K562 (cell line): Measurements from ENCODE around the gene CKAP5. TPM values are rescaled to one million over a fixed set of nuclear protein-coding genes. Genes with fewer than 3 reads are reported as not detected.

Source experiments
- ATAC-seq: fragments of 200-7000 bp; cut with Tn5 transposase; 3 replicates; pipeline ENCODE4 v1.9.1; 2020; ENCODE audit warnings: moderate library complexity
- BruUV-seq: library from RNA; stranded (reverse); fragments of 400-500 nt; replicated peaks from 2 replicates; lab custom pipeline; 2021; lab: Mats Ljungman, UMichigan
- CTCF ChIA-PET: fragments of 300-600 bp; formaldehyde crosslinking; extraction: SDS; loops from one replicate; lab custom pipeline; 2021; ENCODE audit warnings: low intra/inter-chr PET ratio; lab: Yijun Ruan, JAX
- POLR2A ChIA-PET: fragments of 300-600, 350-650 bp; sonication (Branson Sonifier 250); formaldehyde crosslinking; extraction: SDS; loops from one replicate; lab custom pipeline; 2021; ENCODE audit warnings: antibody characterized with exemption, inconsistent platforms; lab: Yijun Ruan, JAX
- DNase-seq, 4 experiments: peaks; one replicate each; pipeline versions ENCODE4 v3.0.0 to v3.0.0-alpha.2; 2011 to 2018; ENCODE audit warnings: low spot score in 3 of 4, mixed read lengths in 3 of 4; ENCODE audit errors: extremely low read depth in 1 of 4
- FAIRE-seq: peaks from 2 replicates; lab custom pipeline; 2011; peaks lifted over from hg19 to GRCh38; lab: Jason Lieb, UNC
- H2AFZ ChIP-seq: 2 replicates; pipeline ENCODE4 v1.6.0; 2011; ENCODE audit warnings: low read depth, low read length, control low read depth, inconsistent platforms
- H3K27ac ChIP-seq: fragments of 200-600 bp; 3 replicates; pipeline ENCODE4 v1.8.0; 2011; ENCODE audit warnings: low read depth, mild to moderate bottlenecking, control low read depth, inconsistent platforms, low read length, moderate library complexity, mixed read lengths; ENCODE audit errors: extremely low read depth
- H3K27me3 ChIP-seq, 2 experiments: fragments of 300-600 bp in 1 of 2; 2 replicates in 1 of 2; 3 replicates in 1 of 2; pipeline versions ENCODE4 v1.6.0 to v1.8.0; 2011; ENCODE audit warnings: inconsistent platforms in 2 of 2, low read length in 2 of 2, mild to moderate bottlenecking in 1 of 2, mixed read lengths in 1 of 2, moderate library complexity in 1 of 2; ENCODE audit not compliant: control insufficient read depth in 2 of 2, insufficient read depth in 2 of 2
- H3K36me3 ChIP-seq: fragments of 300-600 bp; 3 replicates; pipeline ENCODE4 v1.8.0; 2011; ENCODE audit warnings: mild to moderate bottlenecking, low read length, inconsistent platforms; ENCODE audit not compliant: control insufficient read depth, insufficient read depth
- H3K4me1 ChIP-seq, 2 experiments: fragments of 200-600 bp in 1 of 2; replicated peaks in 1 of 2; 2 replicates in 1 of 2; 3 replicates in 1 of 2; pipeline versions ENCODE4 v1.5.1 to v1.8.0; 2011; ENCODE audit warnings: inconsistent platforms in 2 of 2, low read length in 2 of 2, mild to moderate bottlenecking in 1 of 2, mixed read lengths in 1 of 2, moderate library complexity in 1 of 2; ENCODE audit not compliant: control insufficient read depth in 2 of 2, insufficient read depth in 2 of 2
- H3K4me2 ChIP-seq: 2 replicates; pipeline ENCODE4 v1.6.1; 2011; ENCODE audit warnings: low read length, control low read depth, inconsistent platforms, mixed read lengths; ENCODE audit not compliant: insufficient read depth
- H3K4me3 ChIP-seq: fragments of 200-600 bp; sonication (generic), shearing (Covaris generic); 2 replicates; pipeline ENCODE4 v1.5.1; 2016; ENCODE audit warnings: control low read depth, inconsistent platforms
- H3K79me2 ChIP-seq: fragments of 200-600 bp; 3 replicates; pipeline ENCODE4 v1.8.0; 2011; ENCODE audit warnings: low read length, inconsistent platforms; ENCODE audit not compliant: control insufficient read depth, insufficient read depth
- H3K9ac ChIP-seq, 2 experiments: 2 replicates each; pipeline versions ENCODE4 v1.6.0 to v1.6.1; 2011; ENCODE audit warnings: low read depth in 2 of 2, low read length in 2 of 2, control low read depth in 1 of 2, inconsistent platforms in 1 of 2, mild to moderate bottlenecking in 1 of 2, mixed read lengths in 1 of 2; ENCODE audit not compliant: insufficient read depth in 1 of 2
- H3K9me1 ChIP-seq: one replicate; pipeline ENCODE4 v1.6.0; 2011; ENCODE audit warnings: inconsistent platforms, mild to moderate bottlenecking, low read length, moderate library complexity; ENCODE audit not compliant: control insufficient read depth, insufficient read depth
- H3K9me3 ChIP-seq: replicated peaks from 2 replicates; pipeline ENCODE4 v1.5.1; 2011; ENCODE audit warnings: low read depth, low read length, inconsistent platforms; ENCODE audit not compliant: control insufficient read depth, insufficient read depth
- H4K20me1 ChIP-seq: replicated peaks from 2 replicates; pipeline ENCODE4 v1.6.1; 2011; ENCODE audit warnings: low read length, inconsistent platforms, mixed read lengths; ENCODE audit not compliant: control insufficient read depth, insufficient read depth
- BRD9 ChIP-seq: fragments of 450-650 bp; IDR thresholded peaks from 2 replicates; pipeline ENCODE4 v1.6.1; 2018; ENCODE audit warnings: low read depth; ENCODE audit not compliant: partially characterized antibody
- CAMTA2 ChIP-seq: fragments of 250-450 bp; sonication (Bioruptor Pico); conservative IDR thresholded peaks from 2 replicates; pipeline ENCODE4 v1.5.1; 2022
- CBX3 ChIP-seq, 2 experiments: IDR thresholded peaks; 1 replicate in 1 of 2; 2 replicates in 1 of 2; pipeline ENCODE4 v1.6.1; 2012; ENCODE audit warnings: inconsistent platforms in 2 of 2, low read length in 2 of 2, borderline replicate concordance in 1 of 2, control low read depth in 1 of 2
- CTCFL ChIP-seq: IDR thresholded peaks from 2 replicates; pipeline ENCODE4 v1.6.1; 2011; ENCODE audit warnings: borderline replicate concordance, low read depth, mild to moderate bottlenecking, moderate library complexity, low read length; ENCODE audit not compliant: insufficient read depth, poor library complexity, severe bottlenecking
- FOXP1 ChIP-seq: sonication (generic); formaldehyde crosslinking; IDR thresholded peaks from 2 replicates; pipeline ENCODE4 v1.8.0; 2022; ENCODE audit warnings: mild to moderate bottlenecking, missing genetic modification reagents
- KDM1A ChIP-seq, 2 experiments: fragments of 450-650 bp; IDR thresholded peaks; 2 replicates each; pipeline ENCODE4 v1.6.1; 2016; ENCODE audit warnings: mild to moderate bottlenecking in 2 of 2
- KLF6 ChIP-seq: fragments of 250-450 bp; sonication (Bioruptor Pico); IDR thresholded peaks from 2 replicates; pipeline ENCODE4 v1.4.0; 2020; ENCODE audit warnings: mild to moderate bottlenecking, moderate library complexity, borderline replicate concordance
- MITF ChIP-seq: IDR thresholded peaks from 2 replicates; pipeline ENCODE4 v1.6.1; 2014; ENCODE audit warnings: antibody characterized with exemption
- NFIC ChIP-seq: fragments of 450-650 bp; IDR thresholded peaks from 2 replicates; pipeline ENCODE4 v1.6.1; 2017; ENCODE audit warnings: mild to moderate bottlenecking, inconsistent platforms
- NFIX ChIP-seq: fragments of 250-450 bp; sonication (Bioruptor Pico); IDR thresholded peaks from 2 replicates; pipeline ENCODE4 v1.4.0; 2020; ENCODE audit warnings: low read depth, mild to moderate bottlenecking, moderate library complexity
- NFRKB ChIP-seq: fragments of 450-650 bp; IDR thresholded peaks from 2 replicates; pipeline ENCODE4 v1.6.1; 2016; ENCODE audit warnings: low read depth
- RBM14 ChIP-seq: fragments of 200-400 bp; formaldehyde crosslinking; IDR thresholded peaks from 2 replicates; pipeline ENCODE4 v1.6.1; 2018; ENCODE audit warnings: low read depth, mild to moderate bottlenecking, low read length, moderate library complexity, borderline replicate concordance; ENCODE audit not compliant: insufficient read depth
- TRIM24 ChIP-seq, 2 experiments: fragments of 450-650 bp; IDR thresholded peaks; 2 replicates each; pipeline ENCODE4 v1.6.1; 2016
- ZBTB17 ChIP-seq: fragments of 450-650 bp; formaldehyde crosslinking; IDR thresholded peaks from 2 replicates; pipeline ENCODE4 v1.4.0; 2020; ENCODE audit warnings: mild to moderate bottlenecking
- ZNF740 ChIP-seq, 3 experiments: fragments of 200-800 bp in 1 of 3; sonication (Bioruptor generic) in 1 of 3; sonication (generic) in 1 of 3; formaldehyde crosslinking in 1 of 3; IDR thresholded peaks; 2 replicates each; pipeline versions ENCODE4 v1.6.1 to v1.8.0; 2016 to 2022; ENCODE audit warnings: mild to moderate bottlenecking in 2 of 3, missing compliant biosample characterization in 2 of 3, missing genetic modification characterization in 2 of 3, missing genetic modification reagents in 1 of 3
- WGBS: fragments of 100-300 bp; shearing (Covaris generic); methylation state at CpG from one replicate; pipeline ENCODE4 v1.1.6; 2016; ENCODE audit warnings: low coverage, mixed read lengths; ENCODE audit not compliant: insufficient coverage; ENCODE audit errors: missing lambda C conversion rate; 5-methylcytosine and 5-hydroxymethylcytosine counted together
- in situ Hi-C: fragments of 300-500 bp; cut with MboI; formaldehyde crosslinking; loops from 4 replicates; pipeline ENCODE4 v1.15.0; 2018; ENCODE audit warnings: inconsistent platforms, mixed read lengths
- intact Hi-C: fragments of 100-400 bp; cut with micrococcal nuclease; formaldehyde crosslinking; loops from 2 replicates; pipeline ENCODE4 v1.14.2; 2022
- polyA plus RNA-seq, 8 experiments: library from polyadenylated mRNA; depleted of rRNA in 4 of 8; stranded (reverse) in 5 of 8; unstranded in 3 of 8; fragments of >200 nt; fragmentation: Nextera tagmentation in 2 of 8; fragmentation: Illumina TruSeq in 1 of 8; extraction: Ambion mirVana in 2 of 8; extraction: Trizol in 1 of 8; gene quantifications; 2 replicates each; pipeline versions ENCODE4 v1.2.1 to v1.2.3, GENCODE V29; 2011 to 2014; ENCODE audit warnings: inconsistent platforms in 1 of 8, missing spikeins in 1 of 8
- total RNA-seq, 7 experiments: library from RNA; depleted of rRNA in 6 of 7; stranded (reverse); fragments of >200 nt in 6 of 7; fragmentation: Illumina TruSeq in 2 of 7; extraction: Trizol in 2 of 7; gene quantifications; 2 replicates each; pipeline versions ENCODE4 v1.2.1 to v1.2.3, GENCODE V29; 2011 to 2021; ENCODE audit warnings: low replicate concordance in 1 of 7

CKAP5 gene
- total and polyA plus RNA-seq, 9 of the 15 experiments (the other 6 are each of a cell fraction or from before 2014, with no cell fraction given), result 60.1 to 239 (median 139) TPM

GRCh38 chr11:46727952-46728658, 118.0 kb downstream of the CKAP5 start:
- no peak overlapping the region for H2AFZ ChIP-seq
- H4K20me1 ChIP-seq, result no peaks in the 10 kb centered on the region
- DNase-seq (no peak), FAIRE-seq (no peak), ATAC-seq (peak; percentile 16)
- no peaks in the 10 kb centered on the region for H3K79me2 ChIP-seq
- H3K27ac ChIP-seq, result no peak overlapping the region
- H3K9me3 ChIP-seq, result no peaks in the 10 kb centered on the region
- ChIA-PET CTCF (no interaction called here), POLR2A (interaction anchor here (1.7 to 2.1 kb wide), 2 partner anchors 8 to 15 kb away, joined by 5 to 6 read pairs; no protein-coding TSS in a partner anchor)
- no peaks in the 10 kb centered on the region for H3K27me3 ChIP-seq
- H3K9me1 ChIP-seq, result no peaks in the 10 kb centered on the region
- intact Hi-C loops, result no loop called here
- H3K4me3 ChIP-seq, result no peak overlapping the region
- WGBS, result 33% methylated on average over 17 of the region's 17 CpGs
- in situ Hi-C loops, result no loop called here
- no TSS peak for BruUV-seq
- H3K36me3 ChIP-seq, result no peaks in the 10 kb centered on the region
- no peak overlapping the region for H3K4me2 ChIP-seq
- H3K4me1 ChIP-seq, result peaks cover 0 to 16% of the 10 kb centered on the region in 2 experiments; a peak in 2 of 5 replicates
- peak overlapping the region in 1 of 2 experiments; percentile 74; a peak in 2 of 4 replicates for H3K9ac ChIP-seq
- TF ChIP-seq ZBTB17, result no peak
- no peak for TF ChIP-seq KDM1A (IDR thresholded peaks at IDR 0.05)
- TF ChIP-seq BRD9, result no peak
- no peak for TF ChIP-seq RBM14
- TF ChIP-seq NFIC, result no peak
- no peak for TF ChIP-seq FOXP1 (CRISPR knock-in tag)
- no peak for TF ChIP-seq MITF
- TF ChIP-seq TRIM24 (IDR thresholded peaks at IDR 0.05), result no peak
- no peak for TF ChIP-seq CAMTA2 (CRISPR knock-in tag)
- TF ChIP-seq ZNF740 (CRISPR knock-in tag; IDR thresholded peaks at IDR 0.05), result no peak
- no peak for TF ChIP-seq ZNF740 (tag; IDR thresholded peaks at IDR 0.05)
- TF ChIP-seq NFIX (CRISPR knock-in tag), result no peak
- no peak for TF ChIP-seq NFRKB
- no peak for TF ChIP-seq CBX3 (IDR thresholded peaks at IDR 0.05; ENCODE audit: borderline replicate concordance in 1 of 2, low read length in 2 of 2)
- TF ChIP-seq CTCFL, result no peak
- TF ChIP-seq KLF6 (CRISPR knock-in tag), result no peak
